Measurements from ENCODE around the gene SPRING1. TPM values are rescaled to one million over a fixed set of nuclear protein-coding genes. Genes with fewer than 3 reads are reported as not detected.
"Not testable (repeated sequence)": the region's sequence is repeated elsewhere in the genome, so short reads cannot be mapped to it uniquely, and the experiment has no call there.

Gene SPRING1
- total RNA-seq, 1 donor from 2014 or later = 11.0 TPM

GRCh38 chr12:116750298-116750697, 12.4 kb upstream of the SPRING1 start:
- no peaks in the 10 kb centered on the region for H3K36me3 ChIP-seq

GRCh38 chr12:116749884-116750283, 12.0 kb upstream of the SPRING1 start:
- intact Hi-C loops (cut with micrococcal nuclease) = no loop called here
- no peaks in the 10 kb centered on the region for H3K9me3 ChIP-seq (replicated peaks)
- no peaks in the 10 kb centered on the region for H3K36me3 ChIP-seq
- no peak overlapping the region for H3K27ac ChIP-seq (replicated peaks)
- no peaks in the 10 kb centered on the region for H3K4me1 ChIP-seq
- no peak for TF ChIP-seq CTCF (IDR thresholded peaks at IDR 0.05; ENCODE audit: borderline replicate concordance)
- no peak for DNase-seq
- no peaks in the 10 kb centered on the region for H3K27me3 ChIP-seq (ENCODE audit: low read depth)
- no peak overlapping the region for H3K4me3 ChIP-seq

More at GRCh38 chr12:116750298-116750697, 12.4 kb upstream of the SPRING1 start:
- intact Hi-C loops (cut with micrococcal nuclease) = no loop called here
- Histone ChIP-seq H3K27ac (replicated peaks) (no peak overlapping the region), H3K4me3 (no peak overlapping the region), H3K9me3 (replicated peaks) (no peaks in the 10 kb centered on the region), H3K27me3 (ENCODE audit: low read depth) (no peaks in the 10 kb centered on the region), H3K4me1 (no peaks in the 10 kb centered on the region)
- no peak for TF ChIP-seq CTCF (IDR thresholded peaks at IDR 0.05; ENCODE audit: borderline replicate concordance)
- no peak for DNase-seq

GRCh38 chr12:116745554-116745953, 7.7 kb upstream of the SPRING1 start:
- DNase-seq = no peak
- Histone ChIP-seq H3K4me1 (no peaks in the 10 kb centered on the region), H3K27ac (replicated peaks) (no peak overlapping the region), H3K9me3 (replicated peaks) (no peaks in the 10 kb centered on the region), H3K36me3 (no peaks in the 10 kb centered on the region), H3K4me3 (no peak overlapping the region), H3K27me3 (ENCODE audit: low read depth) (no peaks in the 10 kb centered on the region)
- intact Hi-C loops (cut with micrococcal nuclease) = no loop called here
- no peak for TF ChIP-seq CTCF (IDR thresholded peaks at IDR 0.05; ENCODE audit: borderline replicate concordance)

DNA sequence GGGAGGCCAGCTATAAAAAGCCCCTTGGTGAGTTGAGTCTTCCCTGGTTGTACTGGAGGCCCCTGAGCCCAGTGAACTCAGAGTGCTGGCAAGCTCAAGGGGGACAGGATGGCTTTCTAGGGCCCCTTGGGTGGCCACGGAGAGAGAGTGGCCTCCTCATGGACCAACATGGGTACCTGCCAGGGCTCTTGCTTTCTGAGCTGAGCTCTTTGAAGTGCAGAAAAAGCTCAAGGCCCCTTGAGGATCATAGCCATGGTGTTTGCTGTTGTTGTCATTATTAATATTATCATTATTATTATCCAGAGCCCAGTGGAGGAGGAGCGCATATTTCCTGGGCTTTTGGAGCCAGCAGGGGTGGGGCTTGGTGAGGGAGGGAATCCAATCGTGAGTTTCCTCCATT, 6.9 kb upstream of the SPRING1 start:
- intact Hi-C loops (cut with micrococcal nuclease) = no loop called here
- no peak for TF ChIP-seq CTCF (IDR thresholded peaks at IDR 0.05; ENCODE audit: borderline replicate concordance)

GRCh38 chr12:116742787-116743186, 4.9 kb upstream of the SPRING1 start:
- H3K27ac ChIP-seq (replicated peaks); H3K36me3 ChIP-seq; H3K27me3 ChIP-seq (ENCODE audit: low read depth); H3K9me3 ChIP-seq (replicated peaks); DNase-seq; intact Hi-C loops (cut with micrococcal nuclease); H3K4me1 ChIP-seq; H3K4me3 ChIP-seq: not testable (repeated sequence)

More for the DNA sequence above, 6.9 kb upstream of the SPRING1 start:
- no peaks in the 10 kb centered on the region for H3K36me3 ChIP-seq
- no peak overlapping the region for H3K27ac ChIP-seq (replicated peaks)
- no peaks in the 10 kb centered on the region for H3K27me3 ChIP-seq (ENCODE audit: low read depth)
- no peak overlapping the region for H3K4me3 ChIP-seq
- DNase-seq = no peak
- no peaks in the 10 kb centered on the region for H3K4me1 ChIP-seq
- no peaks in the 10 kb centered on the region for H3K9me3 ChIP-seq (replicated peaks)

GRCh38 chr12:116739381-116739887, 1.6 kb upstream of the SPRING1 start:
- H3K4me3 ChIP-seq = no peak overlapping the region
- no peaks in the 10 kb centered on the region for H3K9me3 ChIP-seq (replicated peaks)
- H3K27me3 ChIP-seq (ENCODE audit: low read depth) = no peaks in the 10 kb centered on the region
- H3K36me3 ChIP-seq = peaks cover 8% of the 10 kb centered on the region
- no peak for TF ChIP-seq CTCF (IDR thresholded peaks at IDR 0.05; ENCODE audit: borderline replicate concordance)
- intact Hi-C loops (cut with micrococcal nuclease) = no loop called here
- no peak for DNase-seq
- peaks cover 22% of the 10 kb centered on the region for H3K4me1 ChIP-seq
- no peak overlapping the region for H3K27ac ChIP-seq (replicated peaks)
